AG10803 (cell line): Measurements from ENCODE around the gene LHFPL3.

ENCODE experiments used
- DNase-seq: peaks from one replicate; pipeline ENCODE4 v3.0.0; 2010; ENCODE audit warnings: low read depth
- H3K4me3 ChIP-seq: 2 replicates; pipeline ENCODE4 v1.5.1; 2011; ENCODE audit warnings: mild to moderate bottlenecking, low read length, control low read depth
- TF ChIP-seq, protein P1 (sequence below): conservative IDR thresholded peaks from 2 replicates; pipeline ENCODE4 v1.5.1; 2011; ENCODE audit warnings: mild to moderate bottlenecking, low read length, control low read depth, inconsistent platforms

LHFPL3 gene

DNA sequence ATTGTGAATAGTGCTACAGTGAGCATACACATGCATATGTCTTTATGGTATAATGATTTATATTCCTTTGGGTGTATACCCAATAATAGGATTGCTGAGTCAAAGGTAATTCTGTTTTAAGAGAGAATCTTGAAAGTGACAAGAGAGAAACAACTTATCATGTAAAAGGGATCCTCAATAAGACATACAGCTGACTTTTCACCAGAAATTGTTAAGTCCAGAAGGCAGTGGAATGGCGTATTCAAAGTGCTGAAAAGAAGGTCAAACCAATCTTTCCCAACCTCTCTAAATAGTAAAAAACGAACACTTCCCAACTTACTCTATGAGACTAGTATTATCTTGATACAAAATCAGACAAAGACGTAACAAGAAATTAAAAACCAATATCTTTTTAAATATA, 59.8 kb downstream of the LHFPL3 start:
- no peak overlapping the region for H3K4me3 ChIP-seq
- TF ChIP-seq, protein P1, sequence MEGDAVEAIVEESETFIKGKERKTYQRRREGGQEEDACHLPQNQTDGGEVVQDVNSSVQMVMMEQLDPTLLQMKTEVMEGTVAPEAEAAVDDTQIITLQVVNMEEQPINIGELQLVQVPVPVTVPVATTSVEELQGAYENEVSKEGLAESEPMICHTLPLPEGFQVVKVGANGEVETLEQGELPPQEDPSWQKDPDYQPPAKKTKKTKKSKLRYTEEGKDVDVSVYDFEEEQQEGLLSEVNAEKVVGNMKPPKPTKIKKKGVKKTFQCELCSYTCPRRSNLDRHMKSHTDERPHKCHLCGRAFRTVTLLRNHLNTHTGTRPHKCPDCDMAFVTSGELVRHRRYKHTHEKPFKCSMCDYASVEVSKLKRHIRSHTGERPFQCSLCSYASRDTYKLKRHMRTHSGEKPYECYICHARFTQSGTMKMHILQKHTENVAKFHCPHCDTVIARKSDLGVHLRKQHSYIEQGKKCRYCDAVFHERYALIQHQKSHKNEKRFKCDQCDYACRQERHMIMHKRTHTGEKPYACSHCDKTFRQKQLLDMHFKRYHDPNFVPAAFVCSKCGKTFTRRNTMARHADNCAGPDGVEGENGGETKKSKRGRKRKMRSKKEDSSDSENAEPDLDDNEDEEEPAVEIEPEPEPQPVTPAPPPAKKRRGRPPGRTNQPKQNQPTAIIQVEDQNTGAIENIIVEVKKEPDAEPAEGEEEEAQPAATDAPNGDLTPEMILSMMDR, result no peak
- DNase-seq, result no peak

DNA sequence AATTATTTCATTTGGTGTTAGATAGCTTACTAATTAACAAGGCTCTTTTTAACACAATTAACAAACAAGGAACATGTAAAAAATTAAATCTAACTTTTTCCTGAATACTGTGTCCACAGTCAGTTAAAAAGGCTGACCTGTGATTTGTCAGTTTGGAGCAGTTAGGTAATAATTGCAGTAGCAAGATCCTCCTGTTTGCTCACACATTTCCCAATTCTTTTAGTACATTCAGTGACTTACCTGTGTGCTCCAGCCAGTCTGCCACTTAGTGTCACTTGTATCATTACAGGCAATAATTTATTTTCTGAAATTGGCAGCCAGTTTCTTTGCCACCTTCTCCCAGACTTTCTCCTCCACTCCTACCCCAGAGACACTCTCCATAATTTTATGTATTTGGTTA, 66.8 kb downstream of the LHFPL3 start:
- no peak for DNase-seq
- TF ChIP-seq, protein P1, result no peak
- no peak overlapping the region for H3K4me3 ChIP-seq

DNA sequence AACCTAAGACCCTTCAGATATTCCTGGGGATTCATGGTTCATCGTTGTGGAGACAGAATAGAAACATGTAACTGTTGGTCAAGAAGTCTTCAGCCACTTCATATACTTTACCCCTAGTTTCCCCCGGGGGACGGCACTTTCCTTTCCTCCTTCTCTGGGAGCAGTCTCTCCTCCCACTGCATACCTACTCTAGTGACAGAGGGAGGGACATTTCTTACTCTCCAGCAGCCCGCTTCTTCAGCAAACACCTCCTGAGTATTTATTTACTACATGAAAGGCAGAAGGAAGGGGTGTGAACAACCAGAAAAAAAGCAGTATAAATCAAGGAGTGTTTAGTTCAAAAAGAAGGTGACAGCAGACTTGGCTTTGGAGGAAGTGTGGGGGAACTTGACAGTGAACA, 69.0 kb downstream of the LHFPL3 start:
- H3K4me3 ChIP-seq, result no peak overlapping the region
- no peak for DNase-seq
- TF ChIP-seq, protein P1, result no peak

DNA sequence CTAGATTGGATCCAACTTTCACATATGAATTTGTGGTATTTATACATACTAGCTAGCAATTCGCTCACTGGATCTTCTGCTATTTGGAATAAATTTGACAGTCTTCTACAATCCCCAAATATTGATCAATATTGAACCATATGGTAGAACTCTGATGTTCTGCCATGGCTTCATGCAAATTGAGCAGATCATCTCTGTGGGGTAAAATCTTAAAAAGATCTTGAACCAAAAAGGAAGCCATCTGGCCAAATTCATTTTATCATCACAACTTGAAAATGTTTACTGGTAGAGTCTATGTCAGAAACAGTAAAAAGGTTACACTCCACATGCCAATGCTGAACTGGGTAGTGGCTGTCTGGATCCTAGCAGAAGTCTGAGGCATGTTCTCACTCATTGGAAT, 80.0 kb downstream of the LHFPL3 start:
- TF ChIP-seq, protein P1, result no peak
- H3K4me3 ChIP-seq, result no peak overlapping the region
- no peak for DNase-seq

DNA sequence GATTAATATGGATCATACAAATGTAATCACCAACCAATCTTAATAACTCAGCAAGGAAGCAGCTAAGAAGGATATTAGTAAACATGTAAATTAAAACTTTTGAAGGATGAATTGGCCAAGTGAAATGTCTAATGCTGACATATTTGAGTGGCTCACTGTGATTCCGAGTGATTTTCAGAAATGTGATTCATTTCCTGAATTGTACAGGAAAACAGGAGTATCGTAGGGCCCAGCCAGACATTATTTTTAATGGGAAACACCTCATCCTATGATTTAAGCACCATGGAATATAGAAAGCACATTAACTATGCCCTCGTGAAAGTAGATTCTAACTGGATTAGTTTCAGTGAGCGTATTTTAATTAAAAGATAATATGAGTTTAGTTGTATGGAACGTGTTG, 82.3 kb downstream of the LHFPL3 start:
- no peak overlapping the region for H3K4me3 ChIP-seq
- TF ChIP-seq, protein P1, result no peak
- no peak for DNase-seq

DNA sequence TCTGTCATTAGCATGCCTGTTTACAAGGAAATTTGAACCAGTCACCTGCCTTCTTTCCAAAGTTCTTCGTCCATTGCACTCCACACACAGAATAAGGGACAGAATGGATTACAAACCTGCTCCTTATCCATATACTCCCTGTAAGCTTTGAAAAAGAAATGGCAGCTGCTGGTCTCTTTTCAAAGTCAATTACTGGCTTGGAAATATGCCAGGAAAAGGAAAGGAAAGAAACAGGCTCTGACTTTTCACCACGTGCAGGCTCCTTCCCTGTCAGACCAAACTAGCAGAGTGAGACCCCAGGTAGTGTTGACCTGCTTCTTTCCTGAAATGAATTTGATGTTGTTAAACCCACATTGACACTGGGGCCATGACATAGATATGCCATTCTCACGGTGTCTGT, 84.5 kb downstream of the LHFPL3 start:
- DNase-seq, result no peak
- TF ChIP-seq, protein P1, result no peak
- H3K4me3 ChIP-seq, result no peak overlapping the region

DNA sequence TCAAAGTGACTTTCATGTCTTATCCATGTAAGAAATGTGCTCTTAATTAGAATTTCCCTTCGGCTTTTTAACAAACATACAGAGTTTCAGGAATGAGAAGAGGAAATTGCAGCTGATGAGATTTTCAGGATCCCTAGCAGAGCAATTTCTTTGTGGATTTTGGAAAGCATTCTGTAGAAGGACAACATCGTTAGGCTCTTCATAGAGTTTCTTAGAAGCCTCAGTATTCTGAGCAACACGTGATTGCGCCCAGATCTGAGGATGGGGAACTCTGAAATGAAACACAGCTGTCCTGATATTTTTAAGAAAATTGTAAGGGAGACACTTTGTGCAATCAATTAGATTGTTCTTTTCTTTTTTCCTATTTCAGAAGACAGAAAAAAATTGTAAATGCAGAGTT, 85.8 kb downstream of the LHFPL3 start:
- no peak for DNase-seq
- H3K4me3 ChIP-seq, result no peak overlapping the region
- TF ChIP-seq, protein P1, result no peak
